GM20000 (cell line): ENCODE results near the gene KCNJ1.

Experiments used
- DNase-seq: peaks from one replicate; pipeline ENCODE4 v3.0.0; 2012; ENCODE audit warnings: low spot score
- TF ChIP-seq, protein P1 (sequence below): IDR thresholded peaks from 2 replicates; pipeline ENCODE4 v1.5.1; 2012; ENCODE audit warnings: mild to moderate bottlenecking, control low read depth; ENCODE audit errors: extremely low read depth, missing control alignments

Gene KCNJ1

DNA sequence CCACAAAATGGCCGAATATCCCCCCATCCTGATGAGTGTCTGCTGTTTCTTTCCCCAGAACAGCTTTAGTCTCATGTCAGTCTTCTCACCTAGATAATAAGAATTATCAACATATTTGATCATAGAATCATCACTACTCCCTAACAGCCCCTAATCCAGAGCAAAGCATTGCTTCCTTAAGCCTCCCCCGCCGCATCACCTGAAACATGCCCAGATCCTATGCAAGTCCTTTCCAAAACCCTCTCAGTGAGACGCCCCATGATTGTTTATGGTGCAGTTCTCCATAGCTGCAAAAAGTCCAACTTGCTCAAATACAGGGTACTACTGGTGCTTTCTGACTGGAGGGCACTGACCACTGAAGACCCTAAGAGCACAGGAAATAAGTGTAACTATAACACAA is 20.1 kb downstream of the KCNJ1 start:
- TF ChIP-seq, protein P1, sequence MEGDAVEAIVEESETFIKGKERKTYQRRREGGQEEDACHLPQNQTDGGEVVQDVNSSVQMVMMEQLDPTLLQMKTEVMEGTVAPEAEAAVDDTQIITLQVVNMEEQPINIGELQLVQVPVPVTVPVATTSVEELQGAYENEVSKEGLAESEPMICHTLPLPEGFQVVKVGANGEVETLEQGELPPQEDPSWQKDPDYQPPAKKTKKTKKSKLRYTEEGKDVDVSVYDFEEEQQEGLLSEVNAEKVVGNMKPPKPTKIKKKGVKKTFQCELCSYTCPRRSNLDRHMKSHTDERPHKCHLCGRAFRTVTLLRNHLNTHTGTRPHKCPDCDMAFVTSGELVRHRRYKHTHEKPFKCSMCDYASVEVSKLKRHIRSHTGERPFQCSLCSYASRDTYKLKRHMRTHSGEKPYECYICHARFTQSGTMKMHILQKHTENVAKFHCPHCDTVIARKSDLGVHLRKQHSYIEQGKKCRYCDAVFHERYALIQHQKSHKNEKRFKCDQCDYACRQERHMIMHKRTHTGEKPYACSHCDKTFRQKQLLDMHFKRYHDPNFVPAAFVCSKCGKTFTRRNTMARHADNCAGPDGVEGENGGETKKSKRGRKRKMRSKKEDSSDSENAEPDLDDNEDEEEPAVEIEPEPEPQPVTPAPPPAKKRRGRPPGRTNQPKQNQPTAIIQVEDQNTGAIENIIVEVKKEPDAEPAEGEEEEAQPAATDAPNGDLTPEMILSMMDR, result no peak

DNA sequence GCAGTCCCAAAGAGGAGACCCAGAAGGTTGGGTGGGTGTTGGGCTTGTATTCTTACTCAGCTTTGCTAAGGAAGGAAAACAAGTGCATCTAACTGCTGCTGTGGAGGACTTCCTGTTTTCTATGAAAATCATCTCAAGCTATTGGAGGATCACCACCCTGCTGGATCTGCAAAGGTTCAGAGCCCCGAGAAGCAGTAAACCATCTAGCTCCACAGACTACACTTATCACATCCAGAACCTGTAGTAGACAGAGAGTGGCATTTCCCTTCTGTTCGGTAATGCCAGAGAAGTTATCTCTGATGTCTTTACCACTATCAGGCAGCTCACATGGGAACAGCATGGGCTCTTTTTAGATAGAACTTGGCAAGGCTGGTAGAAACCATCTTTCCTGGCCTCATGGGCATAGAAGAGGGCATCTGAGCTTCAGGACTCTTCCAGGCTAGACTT is 21.7 kb downstream of the KCNJ1 start:
- TF ChIP-seq, protein P1, result no peak
- no peak for DNase-seq

More for the DNA sequence above, 20.1 kb downstream of the KCNJ1 start:
- no peak for DNase-seq

DNA sequence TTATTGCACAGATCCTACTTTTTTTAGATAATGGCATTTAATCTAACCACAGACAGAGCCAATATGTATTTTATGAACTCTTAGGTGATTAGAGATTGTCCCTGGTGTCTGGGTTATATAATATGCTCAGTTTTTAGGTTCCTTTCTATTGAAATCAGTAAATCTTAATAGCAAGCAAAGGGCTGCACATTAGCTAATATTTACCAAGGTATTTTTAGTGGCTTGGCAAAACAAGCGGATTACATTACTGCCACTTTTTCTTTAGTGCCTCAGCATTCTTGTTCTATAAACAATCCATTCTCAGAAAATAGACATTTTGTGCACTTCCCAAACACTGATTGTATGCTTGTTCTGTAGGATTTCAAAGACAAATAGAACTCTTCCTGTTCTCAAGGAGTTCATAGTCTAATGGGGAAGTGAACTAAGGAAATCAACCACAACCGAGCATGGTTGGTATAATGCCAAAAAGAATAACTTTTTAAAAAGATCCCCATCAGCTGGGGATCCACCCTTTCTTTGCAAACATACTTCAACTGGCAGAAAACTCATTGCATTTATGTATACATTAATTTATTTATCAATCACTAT is 23.8 kb downstream of the KCNJ1 start:
- TF ChIP-seq, protein P1, result no peak
- no peak for DNase-seq

DNA sequence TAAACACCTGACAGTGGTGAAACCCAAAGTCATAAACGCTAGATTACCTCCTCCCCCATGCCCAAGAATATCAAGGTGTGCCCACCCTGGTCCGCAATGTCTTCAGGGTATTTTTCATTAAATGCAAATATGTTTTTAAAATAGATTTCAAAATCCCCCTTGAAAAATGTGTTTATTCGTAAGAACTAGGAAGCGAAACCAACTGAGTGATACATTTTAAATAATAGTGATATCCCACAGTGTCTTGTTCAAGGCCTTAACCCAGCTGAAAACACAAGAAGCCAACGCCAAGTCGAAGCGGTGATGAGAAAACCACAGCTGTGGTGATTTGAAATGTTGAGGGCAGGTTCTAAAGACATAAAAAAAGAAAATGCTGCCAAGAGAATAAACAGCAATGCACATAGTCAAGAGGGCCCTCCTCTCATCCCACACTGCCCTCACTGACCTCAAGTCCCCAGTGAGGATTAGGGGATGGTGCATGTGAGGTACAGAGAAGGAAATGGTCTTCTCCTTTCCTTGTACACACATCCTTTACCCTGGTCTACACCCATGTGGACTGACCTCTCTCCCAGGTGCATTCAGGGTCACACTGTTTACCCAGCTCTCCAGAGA is 25.5 kb downstream of the KCNJ1 start:
- DNase-seq, result no peak
- TF ChIP-seq, protein P1, result no peak

DNA sequence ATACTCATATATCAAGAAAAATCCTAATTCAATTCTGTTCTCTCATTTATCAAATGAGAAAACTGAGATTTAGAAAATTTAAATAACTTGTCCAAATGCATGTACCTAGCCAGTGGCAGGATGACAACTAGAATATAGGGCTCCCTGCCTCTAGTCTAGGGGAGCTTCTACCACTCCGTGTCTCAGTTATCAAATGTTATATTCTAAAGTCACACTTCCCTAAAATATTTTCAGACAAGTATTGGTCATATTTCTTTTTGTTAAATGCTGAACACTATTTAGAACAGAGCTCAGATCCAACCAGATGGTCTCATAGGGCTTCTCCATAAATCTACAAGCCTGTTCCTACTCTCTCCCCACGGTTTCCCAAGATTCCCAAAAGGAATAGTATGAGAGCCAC is 26.3 kb downstream of the KCNJ1 start:
- TF ChIP-seq, protein P1, result no peak
- DNase-seq, result no peak

DNA sequence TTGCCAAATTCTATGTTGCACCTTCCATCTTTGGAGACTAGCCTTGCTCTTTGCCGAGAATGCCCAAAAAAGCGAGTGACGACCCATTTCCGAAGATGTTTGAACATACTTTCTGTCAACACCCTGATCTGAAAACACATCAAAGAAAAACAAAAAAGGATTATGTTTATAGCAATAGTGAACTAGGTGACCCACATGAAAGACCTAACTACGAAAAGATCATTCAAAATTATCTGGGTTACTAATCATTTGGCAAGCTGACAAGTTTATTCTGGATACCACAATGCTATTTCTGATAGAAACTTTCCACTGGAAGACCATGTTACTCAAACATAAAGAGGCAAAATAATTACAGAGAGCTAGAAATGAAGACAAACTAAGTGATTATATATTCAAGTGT is 27.0 kb downstream of the KCNJ1 start:
- TF ChIP-seq, protein P1, result no peak
- no peak for DNase-seq

DNA sequence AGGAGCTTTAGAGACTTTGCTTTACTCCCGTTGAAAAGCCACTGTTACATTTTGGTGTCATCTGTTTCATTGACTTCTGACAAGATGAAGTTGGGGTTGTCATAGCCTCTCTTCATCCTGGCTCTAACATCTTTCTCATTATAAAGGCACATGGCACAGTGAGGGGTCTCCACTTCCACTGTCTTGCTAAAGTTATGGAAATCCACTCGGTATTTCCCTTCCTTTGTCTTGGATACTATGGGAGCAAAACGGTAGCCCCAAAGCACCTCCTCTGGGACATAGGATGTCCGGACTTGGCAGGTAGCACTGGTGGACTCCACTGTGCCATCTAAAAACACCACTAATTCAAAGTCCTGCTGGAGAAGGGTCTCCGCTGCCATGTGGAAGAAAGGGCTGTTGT is 28.0 kb downstream of the KCNJ1 start:
- no peak for DNase-seq
- TF ChIP-seq, protein P1, result no peak
